Measurements from ENCODE around the gene LTBP3. TPM values are rescaled to one million over a fixed set of nuclear protein-coding genes. Genes with fewer than 3 reads are reported as not detected.

LTBP3 gene
- total RNA-seq, 3 donors from 2014 or later, result 63.0 to 98.9 (median 95.7) TPM

DNA sequence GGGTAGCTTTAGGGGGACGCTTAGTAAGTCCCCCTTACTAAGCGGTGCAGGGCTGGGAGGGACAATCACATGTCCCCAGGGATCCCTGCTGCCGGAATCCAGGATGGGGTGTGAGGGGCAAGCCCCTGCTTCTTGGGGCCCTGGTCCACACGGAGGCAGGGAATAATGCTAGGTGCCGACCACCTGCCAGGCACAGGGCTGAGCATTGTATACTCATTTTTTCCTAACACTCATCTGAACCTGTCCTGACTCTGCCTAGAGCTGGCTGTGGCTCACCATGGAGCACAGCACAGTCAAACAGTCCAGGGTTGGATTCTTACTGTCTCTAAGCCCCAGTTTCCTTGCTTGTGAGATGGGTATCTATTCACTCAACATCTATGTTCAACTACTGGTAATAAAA, 1.4 kb upstream of the LTBP3 start:
- peak overlapping the region; percentile 99 for H3K27ac ChIP-seq
- peaks cover 29 to 38% of the 10 kb centered on the region in 2 donors for H3K4me1 ChIP-seq
- DNase-seq (ENCODE audit: low spot score in 2 of 2), result no peak
- no peaks in the 10 kb centered on the region for H3K27me3 ChIP-seq
- H3K4me3 ChIP-seq, result no peak overlapping the region
- intact Hi-C loops (cut with DNase I; ENCODE audit: low total_unique reads), result no loop called here
- no peaks in the 10 kb centered on the region for H3K36me3 ChIP-seq
- TF ChIP-seq POLR2AphosphoS5 (IDR thresholded peaks at IDR 0.05) (no peak), CTCF (IDR thresholded peaks at IDR 0.05) (no peak), POLR2A (IDR thresholded peaks at IDR 0.05) (no peak)
- H3K9me3 ChIP-seq, result no peaks in the 10 kb centered on the region

- no peak for DNase-seq (ENCODE audit: low spot score in 2 of 2)
Measured at GRCh38 chr11:65558930-65559509, 861 bp upstream of the LTBP3 start.

GRCh38 chr11:65557280-65558001, 718 bp downstream of the LTBP3 start:
- TF ChIP-seq CTCF (IDR thresholded peaks at IDR 0.05), result no peak
- no peak for TF ChIP-seq POLR2A (IDR thresholded peaks at IDR 0.05)
- no peak for TF ChIP-seq POLR2AphosphoS5 (IDR thresholded peaks at IDR 0.05)
- peak overlapping the region; percentile 62 to 75 (median 71) for H3K4me3 ChIP-seq
- no peaks in the 10 kb centered on the region for H3K9me3 ChIP-seq
- peak overlapping the region; percentile 99 for H3K27ac ChIP-seq
- no peaks in the 10 kb centered on the region for H3K27me3 ChIP-seq
- intact Hi-C loops (cut with DNase I; ENCODE audit: low total_unique reads), result no loop called here
- no peaks in the 10 kb centered on the region for H3K36me3 ChIP-seq
- no peak for DNase-seq (ENCODE audit: low spot score in 2 of 2)
- H3K4me1 ChIP-seq, result peaks cover 29 to 38% of the 10 kb centered on the region in 2 donors

More at GRCh38 chr11:65558930-65559509, 861 bp upstream of the LTBP3 start:
- no peaks in the 10 kb centered on the region for H3K27me3 ChIP-seq
- H3K9me3 ChIP-seq, result no peaks in the 10 kb centered on the region
- intact Hi-C loops (cut with DNase I; ENCODE audit: low total_unique reads), result no loop called here
- TF ChIP-seq CTCF (IDR thresholded peaks at IDR 0.05) (no peak), POLR2AphosphoS5 (IDR thresholded peaks at IDR 0.05) (peak; percentile 9 to 48 (median 44))
- H3K36me3 ChIP-seq, result no peaks in the 10 kb centered on the region
- peak overlapping the region; percentile 99 for H3K27ac ChIP-seq
- peaks cover 29 to 38% of the 10 kb centered on the region in 2 donors for H3K4me1 ChIP-seq
- peak overlapping the region; percentile 62 to 75 (median 71) for H3K4me3 ChIP-seq

GRCh38 chr11:65556470-65557279, 1.5 kb downstream of the LTBP3 start:
- Histone ChIP-seq H3K27me3 (no peaks in the 10 kb centered on the region), H3K4me3 (peak overlapping the region; percentile 62 to 75 (median 71)), H3K27ac (peak overlapping the region; percentile 99), H3K4me1 (peaks cover 29 to 38% of the 10 kb centered on the region in 2 donors), H3K9me3 (no peaks in the 10 kb centered on the region), H3K36me3 (no peaks in the 10 kb centered on the region)
- DNase-seq (ENCODE audit: low spot score in 2 of 2), result no peak
- TF ChIP-seq CTCF (IDR thresholded peaks at IDR 0.05), result no peak
- TF ChIP-seq POLR2AphosphoS5 (IDR thresholded peaks at IDR 0.05), result no peak
- TF ChIP-seq POLR2A (IDR thresholded peaks at IDR 0.05), result no peak
- intact Hi-C loops (cut with DNase I; ENCODE audit: low total_unique reads), result no loop called here
